ENCODE results near the gene SLC38A8.

GRCh38 chr16:83978401-83978904 is 64.1 kb downstream of the SLC38A8 start:
- TF ChIP-seq CTCF (IDR thresholded peaks at IDR 0.05) (no peak), POLR2A (IDR thresholded peaks at IDR 0.05) (no peak), EP300 (IDR thresholded peaks at IDR 0.05) (no peak)
